ENCODE data around the gene LINC00305. TPM values are rescaled to one million over a fixed set of nuclear protein-coding genes. Genes with fewer than 3 reads are reported as not detected.

The LINC00305 gene
- total and polyA plus RNA-seq, 2 of the 8 experiments (the other 6 are each of a cell fraction or from before 2014, with no cell fraction given): not detected

- H4K20me1 ChIP-seq (replicated peaks in 1 of 2; ENCODE audit: control insufficient read depth in 1 of 2, insufficient read depth in 2 of 2, low read length in 2 of 2): no peaks in the 10 kb centered on the region
- POLR2A ChIA-PET (ENCODE audit: partially characterized antibody): no interaction called here
- H3K56ac ChIP-seq (replicated peaks; ENCODE audit: insufficient read length, low read depth, low read length): no peak overlapping the region
- no peaks in the 10 kb centered on the region for H3K9me3 ChIP-seq (ENCODE audit: insufficient read depth in 2 of 2, low read depth in 1 of 2, low read length in 1 of 2)
- no peak overlapping the region for H2BK120ac ChIP-seq (replicated peaks; ENCODE audit: low read depth, low read length)
- H3K14ac ChIP-seq (ENCODE audit: insufficient read length): no peak overlapping the region
- no peak overlapping the region for H3K18ac ChIP-seq (ENCODE audit: extremely low read depth, low read length)
- H3K27me3 ChIP-seq (replicated peaks in 1 of 4; ENCODE audit: control insufficient read depth in 3 of 4, extremely low read depth in 1 of 4, insufficient read depth in 3 of 4, low read length in 3 of 4): no peaks in the 10 kb centered on the region
- no peak for FAIRE-seq
- no peak overlapping the region for H2AFZ ChIP-seq (ENCODE audit: low read length)
- no peaks in the 10 kb centered on the region for H3K79me2 ChIP-seq (ENCODE audit: control insufficient read depth in 1 of 2, insufficient read depth in 2 of 2, low read length in 2 of 2)
- no peaks in the 10 kb centered on the region for H3K79me1 ChIP-seq (ENCODE audit: low read depth, low read length)
- H3K27ac ChIP-seq (ENCODE audit: low read depth, low read length): no peak overlapping the region
- no peak overlapping the region for H2BK12ac ChIP-seq (ENCODE audit: low read depth, low read length)
- no peak overlapping the region for H2BK15ac ChIP-seq (ENCODE audit: low read length)
- no peak overlapping the region for H2AK5ac ChIP-seq (ENCODE audit: low read depth, low read length)
- H3K23me2 ChIP-seq (ENCODE audit: low read depth, low read length): no peaks in the 10 kb centered on the region
- CTCF ChIA-PET (ENCODE audit: partially characterized antibody): no interaction called here
- no peak overlapping the region for H4K91ac ChIP-seq (replicated peaks; ENCODE audit: insufficient read length, low read length)
- H2BK5ac ChIP-seq (ENCODE audit: low read depth, low read length): no peak overlapping the region
- H4K8ac ChIP-seq (ENCODE audit: extremely low read depth, insufficient read depth, low read length): no peak overlapping the region
- H2BK20ac ChIP-seq (ENCODE audit: low read length): no peak overlapping the region
- no peaks in the 10 kb centered on the region for H3K36me3 ChIP-seq (ENCODE audit: control insufficient read depth in 2 of 4, insufficient read depth in 4 of 4, low read length in 3 of 4)
- H3K23ac ChIP-seq (ENCODE audit: insufficient read length): no peak overlapping the region
- H4K5ac ChIP-seq (ENCODE audit: insufficient read length, low read depth, low read length): no peak overlapping the region
- 87% methylated on average over 6 of the region's 6 CpGs; no CpG with 5 or more reads in 1 of the 2 experiments for WGBS, 2 experiments (ENCODE audit: extremely low coverage in 1 of 2, insufficient coverage in 1 of 2, insufficient read length in 1 of 2, insufficient replicate concordance in 2 of 2, low coverage in 1 of 2, low lambda C conversion rate in 2 of 2, missing lambda C conversion rate in 1 of 2)
- H3K9ac ChIP-seq (replicated peaks in 1 of 4; ENCODE audit: extremely low read depth in 1 of 4, low read depth in 3 of 4, low read length in 3 of 4): no peak overlapping the region
- H3K4me2 ChIP-seq (ENCODE audit: insufficient read depth in 1 of 2, low read depth in 2 of 2, low read length in 2 of 2): no peak overlapping the region
- H3K4me3 ChIP-seq (ENCODE audit: extremely low read depth in 1 of 4, insufficient read depth in 2 of 4, low read depth in 3 of 4, low read length in 4 of 4): no peak overlapping the region
- DNase-seq (ENCODE audit: low read depth in 1 of 2, low spot score in 2 of 2): no peak
- H3K4me1 ChIP-seq (replicated peaks in 1 of 4; ENCODE audit: control insufficient read depth in 3 of 4, insufficient read depth in 4 of 4, low read length in 3 of 4): peaks cover 0 to 3% (median 0%) of the 10 kb centered on the region in 4 experiments; a peak in 1 of 7 replicates
- no peak overlapping the region for H3K4ac ChIP-seq (replicated peaks; ENCODE audit: insufficient read length, low read depth, low read length)
- TF ChIP-seq HDAC2 (IDR thresholded peaks at IDR 0.05; ENCODE audit: borderline replicate concordance in 1 of 2, low read depth in 2 of 2, low read length in 2 of 2) (no peak), SP4 (IDR thresholded peaks at IDR 0.05; ENCODE audit: low read length) (no peak), CBX5 (IDR thresholded peaks at IDR 0.05; ENCODE audit: low read depth, low read length) (no peak), CEBPB (IDR thresholded peaks at IDR 0.05; ENCODE audit: low read depth, low read length) (no peak), BCL11A (IDR thresholded peaks at IDR 0.05; ENCODE audit: low read depth in 2 of 2, low read length in 2 of 2) (no peak), SAP30 (IDR thresholded peaks at IDR 0.05; ENCODE audit: insufficient read depth, insufficient replicate concordance, low read length) (no peak), FOSL1 (IDR thresholded peaks at IDR 0.05; ENCODE audit: insufficient read depth, low read depth, low read length) (no peak), SIX5 (IDR thresholded peaks at IDR 0.05; ENCODE audit: low read depth, low read length) (no peak), PHF8 (conservative IDR thresholded peaks at IDR 0.05; ENCODE audit: low read depth, low read length) (no peak), RAD21 (IDR thresholded peaks at IDR 0.05 in 1 of 2, conservative IDR thresholded peaks at IDR 0.05 in 1 of 2; ENCODE audit: low read depth in 2 of 2, low read length in 2 of 2) (no peak), RFX5 (IDR thresholded peaks at IDR 0.05; ENCODE audit: borderline replicate concordance, low read depth, low read length) (no peak), SIRT6 (IDR thresholded peaks at IDR 0.05; ENCODE audit: low read length) (no peak)
- TF ChIP-seq, protein P1, sequence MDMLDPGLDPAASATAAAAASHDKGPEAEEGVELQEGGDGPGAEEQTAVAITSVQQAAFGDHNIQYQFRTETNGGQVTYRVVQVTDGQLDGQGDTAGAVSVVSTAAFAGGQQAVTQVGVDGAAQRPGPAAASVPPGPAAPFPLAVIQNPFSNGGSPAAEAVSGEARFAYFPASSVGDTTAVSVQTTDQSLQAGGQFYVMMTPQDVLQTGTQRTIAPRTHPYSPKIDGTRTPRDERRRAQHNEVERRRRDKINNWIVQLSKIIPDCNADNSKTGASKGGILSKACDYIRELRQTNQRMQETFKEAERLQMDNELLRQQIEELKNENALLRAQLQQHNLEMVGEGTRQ (IDR thresholded peaks at IDR 0.05; ENCODE audit: low read length): no peak
These were observed 116.6 kb downstream of the LINC00305 start for GRCh38 chr18:64032312-64032711.
